Tibial nerve (tissue), 4 donors: ENCODE measurements around the gene CPZ. TPM values are rescaled to one million over a fixed set of nuclear protein-coding genes. Genes with fewer than 3 reads are reported as not detected.
"Not testable (repeated sequence)": the region's sequence is repeated elsewhere in the genome, so short reads cannot be mapped to it uniquely, and the experiment has no call there.

Experiments used
- DNase-seq, 2 donors: peaks; one replicate each; pipeline ENCODE4 v3.0.0-alpha.2; 2019; ENCODE audit warnings: low spot score in 2 of 2
- H3K27ac ChIP-seq, 4 donors: fragments of 200-600 bp; sonication (generic) in 3 of 4; one replicate each; pipeline ENCODE4 v1.5.1; 2017 to 2019; ENCODE audit warnings: mild to moderate bottlenecking in 1 of 4
- H3K27me3 ChIP-seq, 2 donors: fragments of 200-600 bp; sonication (generic) in 1 of 2; one replicate each; pipeline versions ENCODE4 v1.5.1 to v1.6.0; 2017 to 2019
- H3K36me3 ChIP-seq, 3 donors: fragments of 200-600 bp; sonication (generic); one replicate each; pipeline ENCODE4 v1.5.1; 2018 to 2019
- H3K4me1 ChIP-seq, 4 donors: fragments of 200-600 bp; sonication (generic) in 3 of 4; one replicate each; pipeline ENCODE4 v1.5.1; 2017 to 2019
- H3K4me3 ChIP-seq, 4 donors: fragments of 200-600 bp; sonication (generic) in 3 of 4; one replicate each; pipeline ENCODE4 v1.5.1; 2017 to 2019; ENCODE audit warnings: mild to moderate bottlenecking in 1 of 4, moderate library complexity in 1 of 4
- H3K9me3 ChIP-seq, 4 donors: fragments of 200-600 bp; sonication (generic) in 3 of 4; one replicate each; pipeline ENCODE4 v1.5.1; 2017 to 2019
- CTCF ChIP-seq, 5 experiments: fragments of 200-600 bp in 3 of 5; fragments of 450-650 bp in 2 of 5; sonication (generic) in 3 of 5; IDR thresholded peaks; one replicate each; pipeline ENCODE4 v1.5.1; 2016 to 2019; ENCODE audit warnings: antibody characterized with exemption in 5 of 5, mild to moderate bottlenecking in 3 of 5, moderate library complexity in 2 of 5
- EP300 ChIP-seq, 2 donors: sonication (generic); formaldehyde crosslinking; IDR thresholded peaks; one replicate each; pipeline ENCODE4 v1.6.1; 2017; ENCODE audit warnings: antibody characterized with exemption in 2 of 2, mild to moderate bottlenecking in 1 of 2
- POLR2A ChIP-seq, 2 donors: fragments of 450-650 bp; IDR thresholded peaks; one replicate each; pipeline ENCODE4 v1.6.1; 2017; ENCODE audit warnings: antibody characterized with exemption in 2 of 2, mild to moderate bottlenecking in 2 of 2, moderate library complexity in 2 of 2
- WGBS, 2 donors: methylation state at CpG; one replicate each; pipeline ENCODE4 v1.1.5; 2018; 5-methylcytosine and 5-hydroxymethylcytosine counted together
- total RNA-seq, 4 donors: library from RNA; depleted of rRNA; stranded (reverse); fragments of >200 nt; gene quantifications; one replicate each; pipeline ENCODE4 v1.1.0, GENCODE V29; 2016

Gene CPZ
- total RNA-seq, 4 donors from 2014 or later: 1.6 to 11.7 (median 2.5) TPM

DNA sequence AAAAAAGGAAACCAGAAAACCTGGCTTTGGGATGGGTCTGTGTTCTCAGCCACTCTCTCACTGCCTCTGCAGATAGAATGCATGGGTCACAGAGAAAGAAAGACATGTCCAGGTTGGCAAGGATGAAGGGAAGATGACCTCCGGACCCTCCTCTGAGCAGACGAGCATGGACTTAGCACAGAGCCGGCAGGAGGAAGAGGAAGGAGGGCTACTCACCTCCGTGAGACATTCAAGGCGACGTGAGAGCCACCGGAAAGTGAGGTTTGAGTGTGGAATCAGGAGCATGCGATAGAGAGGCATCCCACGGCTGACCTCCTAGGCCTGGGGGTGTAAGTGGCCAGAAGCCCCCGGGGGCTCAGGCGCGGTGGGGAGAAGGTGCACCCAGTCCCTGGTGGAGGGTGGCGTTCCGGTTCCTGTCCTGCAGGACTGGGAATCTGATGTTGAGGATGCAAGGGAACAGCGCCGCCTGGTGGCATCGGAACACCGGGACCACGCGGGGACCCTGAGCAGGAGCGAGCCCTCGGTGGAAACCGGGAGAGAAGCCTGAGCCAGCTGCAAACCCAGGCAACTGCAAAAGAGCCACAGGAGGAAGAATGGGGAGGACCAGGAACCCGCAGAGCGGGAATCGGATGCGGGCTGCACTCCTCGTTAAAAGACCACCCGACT, 37.8 kb downstream of the CPZ start:
- not testable (repeated sequence) for DNase-seq, H3K27ac ChIP-seq, H3K36me3 ChIP-seq, H3K4me1 ChIP-seq, H3K27me3 ChIP-seq, H3K4me3 ChIP-seq, H3K9me3 ChIP-seq
- no CpG with 5 or more reads among the region's 29 CpGs for WGBS, 2 donors

GRCh38 chr4:8631896-8632295, 39.3 kb downstream of the CPZ start:
- H3K9me3 ChIP-seq, DNase-seq, H3K4me3 ChIP-seq, H3K27ac ChIP-seq, H3K36me3 ChIP-seq, H3K4me1 ChIP-seq, H3K27me3 ChIP-seq: not testable (repeated sequence)
- WGBS, 2 donors: no CpG with 5 or more reads among the region's 6 CpGs

DNA sequence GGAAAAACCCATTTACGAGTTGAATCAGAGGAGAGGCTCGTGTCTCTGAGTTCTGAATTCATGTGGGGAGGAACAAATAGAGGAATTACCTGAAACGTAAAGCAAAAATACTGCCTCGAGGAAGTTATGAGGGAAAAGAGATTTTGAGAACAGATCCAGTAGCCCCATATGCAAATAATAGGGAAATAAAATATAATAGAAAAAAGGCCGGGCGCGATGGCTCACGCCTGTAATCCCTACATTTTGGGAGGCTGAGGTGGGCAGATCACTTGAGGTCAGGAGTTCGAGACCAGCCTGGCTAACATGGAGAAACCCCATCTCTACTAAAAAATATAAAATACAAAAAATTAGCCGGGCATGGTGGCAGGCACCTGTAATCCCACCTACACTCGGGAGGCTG, 42.2 kb downstream of the CPZ start:
- not testable (repeated sequence) for H3K36me3 ChIP-seq, H3K27me3 ChIP-seq, H3K4me1 ChIP-seq, H3K9me3 ChIP-seq, H3K4me3 ChIP-seq, H3K27ac ChIP-seq, DNase-seq
- WGBS, 2 donors: 66 to 71% methylated on average over 7 of the region's 11 CpGs

DNA sequence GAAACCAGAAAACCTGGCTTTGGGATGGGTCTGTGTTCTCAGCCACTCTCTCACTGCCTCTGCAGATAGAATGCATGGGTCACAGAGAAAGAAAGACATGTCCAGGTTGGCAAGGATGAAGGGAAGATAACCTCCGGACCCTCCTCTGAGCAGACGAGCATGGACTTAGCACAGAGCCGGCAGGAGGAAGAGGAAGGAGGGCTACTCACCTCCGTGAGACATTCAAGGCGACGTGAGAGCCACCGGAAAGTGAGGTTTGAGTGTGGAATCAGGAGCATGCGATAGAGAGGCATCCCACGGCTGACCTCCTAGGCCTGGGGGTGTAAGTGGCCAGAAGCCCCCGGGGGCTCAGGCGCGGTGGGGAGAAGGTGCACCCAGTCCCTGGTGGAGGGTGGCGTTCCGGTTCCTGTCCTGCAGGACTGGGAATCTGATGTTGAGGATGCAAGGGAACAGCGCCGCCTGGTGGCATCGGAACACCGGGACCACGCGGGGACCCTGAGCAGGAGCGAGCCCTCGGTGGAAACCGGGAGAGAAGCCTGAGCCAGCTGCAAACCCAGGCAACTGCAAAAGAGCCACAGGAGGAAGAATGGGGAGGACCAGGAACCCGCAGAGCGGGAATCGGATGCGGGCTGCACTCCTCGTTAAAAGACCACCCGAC, 43.5 kb downstream of the CPZ start:
- not testable (repeated sequence) for H3K4me1 ChIP-seq, H3K4me3 ChIP-seq, DNase-seq, H3K27ac ChIP-seq, H3K36me3 ChIP-seq, H3K27me3 ChIP-seq, H3K9me3 ChIP-seq
- WGBS, 2 donors: no CpG with 5 or more reads among the region's 29 CpGs

GRCh38 chr4:8637456-8637984, 45.0 kb downstream of the CPZ start:
- H3K27ac ChIP-seq: no peak overlapping the region
- 85 to 90% methylated on average over 2 of the region's 2 CpGs for WGBS, 2 donors
- H3K27me3 ChIP-seq: no peaks in the 10 kb centered on the region
- no peaks in the 10 kb centered on the region for H3K4me1 ChIP-seq
- DNase-seq: no peak
- no peaks in the 10 kb centered on the region for H3K9me3 ChIP-seq
- H3K4me3 ChIP-seq: no peak overlapping the region
- TF ChIP-seq POLR2A (IDR thresholded peaks at IDR 0.05) (no peak), EP300 (IDR thresholded peaks at IDR 0.05) (no peak), CTCF (IDR thresholded peaks at IDR 0.05) (no peak)
- H3K36me3 ChIP-seq: no peaks in the 10 kb centered on the region

DNA sequence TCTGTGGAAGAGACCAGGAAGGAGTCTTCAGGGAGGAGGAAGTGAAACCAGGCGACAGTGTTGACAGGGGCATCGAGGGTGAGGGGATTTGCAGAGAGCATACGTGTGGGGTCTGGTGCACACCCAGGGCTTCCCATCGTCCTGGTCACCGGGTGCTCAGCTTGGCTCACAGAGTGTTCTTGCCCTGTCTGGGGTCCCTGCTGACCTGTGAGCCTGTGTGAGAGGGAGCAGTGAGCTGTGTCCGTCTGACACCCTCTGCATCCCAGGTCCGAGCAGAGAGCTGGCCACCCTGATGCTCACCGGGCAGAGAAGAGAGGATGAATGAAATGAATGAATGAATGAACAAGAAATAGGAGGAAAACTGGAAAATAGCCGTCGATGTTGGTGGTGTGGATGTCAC, 46.5 kb downstream of the CPZ start:
- Histone ChIP-seq H3K4me1 (no peaks in the 10 kb centered on the region), H3K9me3 (no peaks in the 10 kb centered on the region), H3K36me3 (no peaks in the 10 kb centered on the region), H3K27me3 (no peaks in the 10 kb centered on the region), H3K27ac (no peak overlapping the region), H3K4me3 (no peak overlapping the region)
- WGBS, 2 donors: 61 to 65% methylated on average over 10 of the region's 10 CpGs
- DNase-seq: no peak
- no peak for TF ChIP-seq CTCF (IDR thresholded peaks at IDR 0.05)
- TF ChIP-seq POLR2A (IDR thresholded peaks at IDR 0.05): no peak
- TF ChIP-seq EP300 (IDR thresholded peaks at IDR 0.05): no peak

GRCh38 chr4:8639777-8640720, 47.5 kb downstream of the CPZ start:
- 80 to 82% methylated on average over 26 of the region's 26 CpGs for WGBS, 2 donors
- DNase-seq: peak in 1 of 2 donors; percentile 8
- TF ChIP-seq CTCF (IDR thresholded peaks at IDR 0.05) (no peak), POLR2A (IDR thresholded peaks at IDR 0.05) (no peak), EP300 (IDR thresholded peaks at IDR 0.05) (no peak)
- Histone ChIP-seq H3K36me3 (no peaks in the 10 kb centered on the region), H3K27me3 (no peaks in the 10 kb centered on the region), H3K9me3 (no peaks in the 10 kb centered on the region), H3K4me3 (no peak overlapping the region), H3K27ac (no peak overlapping the region), H3K4me1 (no peaks in the 10 kb centered on the region)
